GM18873 (cell line): ENCODE data around the gene STX8.

Experiments used
- ATAC-seq: cut with Tn5 transposase; IDR thresholded peaks from one replicate; pipeline ENCODE4 v1.9.1; 2021; ENCODE audit warnings: mild to moderate bottlenecking, moderate library complexity, moderate number of reproducible peaks; ENCODE audit not compliant: unreplicated experiment, low FRiP score

The STX8 gene

DNA sequence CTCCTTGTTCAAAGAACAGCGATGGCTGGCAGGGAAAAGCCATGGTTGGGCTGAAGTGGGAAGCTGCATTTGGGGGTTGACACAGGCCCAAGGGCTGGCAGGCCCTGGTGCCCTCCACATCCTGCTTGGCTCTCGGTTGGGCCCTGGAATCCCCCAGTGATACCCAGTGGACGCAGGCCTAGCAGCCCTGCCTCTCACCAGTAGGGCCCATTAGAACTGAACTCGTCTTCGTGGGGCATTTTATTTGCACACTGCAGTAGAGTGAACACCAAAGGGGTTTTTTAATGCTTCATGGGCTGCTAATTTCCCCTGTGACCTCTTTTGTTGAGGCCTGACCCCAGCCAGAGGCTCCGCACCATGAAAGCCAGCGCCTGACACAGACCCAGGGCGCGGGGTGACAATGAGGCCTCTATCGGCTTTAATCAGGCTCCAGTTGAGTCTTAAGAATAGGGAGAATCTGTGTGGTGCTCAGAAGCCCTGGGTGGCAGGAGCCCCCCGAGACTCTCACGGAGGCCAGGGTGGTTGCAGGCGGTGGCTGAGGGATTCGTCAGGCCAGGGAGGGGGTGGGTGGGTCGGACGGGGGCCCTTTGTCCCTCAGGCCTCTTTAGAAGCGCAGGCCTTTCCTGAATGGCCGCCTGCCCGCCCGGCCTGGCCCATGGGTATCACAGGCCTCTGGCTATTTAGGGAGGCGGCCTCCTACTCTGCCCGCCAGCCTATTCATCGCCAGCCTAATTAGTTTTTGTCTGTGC is 355.0 kb downstream of the STX8 start:
- ATAC-seq = no peak

DNA sequence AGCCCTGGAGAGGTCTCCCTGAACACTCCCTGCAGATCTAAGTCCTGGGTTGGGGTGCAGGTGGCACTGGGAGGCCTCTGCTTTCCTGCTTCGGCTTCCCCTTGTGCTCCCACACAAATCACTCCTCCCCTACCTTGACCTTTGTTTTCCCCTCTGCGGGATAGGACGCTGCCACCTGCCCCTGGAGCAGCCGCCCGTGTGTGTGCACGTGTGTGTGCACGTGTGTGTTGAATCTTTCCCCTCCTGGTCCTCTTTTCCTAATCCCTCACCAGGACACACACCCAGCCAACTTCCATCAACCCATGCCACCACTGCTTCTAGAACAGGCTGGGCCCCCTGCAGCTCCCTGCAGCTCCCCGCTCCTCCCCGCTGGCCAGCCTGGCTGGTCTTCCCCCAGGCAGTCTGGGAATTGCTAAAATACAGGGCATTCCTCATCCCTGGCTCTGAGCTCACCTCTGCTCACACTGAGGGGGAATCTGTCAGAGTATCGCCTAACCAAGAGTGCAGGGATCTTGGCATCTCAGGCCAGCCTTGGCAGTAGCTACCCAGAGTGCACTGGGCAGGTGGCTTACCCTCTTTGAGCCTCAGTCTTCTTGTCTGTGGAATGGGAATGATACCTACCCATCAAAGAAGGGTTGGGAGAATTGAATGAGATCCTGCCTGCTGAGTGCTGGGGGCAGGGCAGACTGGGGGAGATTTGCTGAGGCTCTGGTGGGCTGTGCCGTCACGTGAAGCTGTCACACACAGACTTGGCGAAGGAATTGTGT is 355.8 kb downstream of the STX8 start:
- no peak for ATAC-seq

GRCh38 chr17:9218911-9219310 is 356.7 kb downstream of the STX8 start:
- no peak for ATAC-seq

DNA sequence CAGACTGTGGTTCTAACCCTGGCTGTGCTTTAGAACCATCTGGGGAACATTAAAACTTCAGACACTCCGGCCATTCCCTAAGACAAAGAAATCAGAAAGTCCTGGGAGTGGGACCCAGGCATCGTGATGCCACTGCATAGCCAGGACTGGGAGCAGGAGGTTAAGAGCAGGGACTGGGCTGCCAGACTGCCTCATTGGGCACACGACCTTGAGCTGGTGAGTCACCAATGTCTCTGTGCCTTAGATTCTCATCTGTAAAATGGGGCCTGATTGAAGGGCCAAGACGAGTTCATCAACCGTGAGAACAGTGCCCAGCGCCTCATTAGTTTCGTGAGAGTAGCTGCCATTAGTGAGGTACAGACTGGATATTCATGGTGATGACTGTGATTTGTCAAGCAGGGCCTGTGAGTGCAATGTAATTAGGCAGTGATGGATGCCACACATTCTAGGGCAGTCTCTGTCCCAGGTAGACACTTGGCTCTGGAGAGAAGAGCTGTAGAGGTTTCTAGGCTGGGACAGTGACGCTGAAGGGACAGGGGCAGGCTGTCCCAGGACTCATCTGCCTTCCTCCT is 357.5 kb downstream of the STX8 start:
- ATAC-seq = no peak

DNA sequence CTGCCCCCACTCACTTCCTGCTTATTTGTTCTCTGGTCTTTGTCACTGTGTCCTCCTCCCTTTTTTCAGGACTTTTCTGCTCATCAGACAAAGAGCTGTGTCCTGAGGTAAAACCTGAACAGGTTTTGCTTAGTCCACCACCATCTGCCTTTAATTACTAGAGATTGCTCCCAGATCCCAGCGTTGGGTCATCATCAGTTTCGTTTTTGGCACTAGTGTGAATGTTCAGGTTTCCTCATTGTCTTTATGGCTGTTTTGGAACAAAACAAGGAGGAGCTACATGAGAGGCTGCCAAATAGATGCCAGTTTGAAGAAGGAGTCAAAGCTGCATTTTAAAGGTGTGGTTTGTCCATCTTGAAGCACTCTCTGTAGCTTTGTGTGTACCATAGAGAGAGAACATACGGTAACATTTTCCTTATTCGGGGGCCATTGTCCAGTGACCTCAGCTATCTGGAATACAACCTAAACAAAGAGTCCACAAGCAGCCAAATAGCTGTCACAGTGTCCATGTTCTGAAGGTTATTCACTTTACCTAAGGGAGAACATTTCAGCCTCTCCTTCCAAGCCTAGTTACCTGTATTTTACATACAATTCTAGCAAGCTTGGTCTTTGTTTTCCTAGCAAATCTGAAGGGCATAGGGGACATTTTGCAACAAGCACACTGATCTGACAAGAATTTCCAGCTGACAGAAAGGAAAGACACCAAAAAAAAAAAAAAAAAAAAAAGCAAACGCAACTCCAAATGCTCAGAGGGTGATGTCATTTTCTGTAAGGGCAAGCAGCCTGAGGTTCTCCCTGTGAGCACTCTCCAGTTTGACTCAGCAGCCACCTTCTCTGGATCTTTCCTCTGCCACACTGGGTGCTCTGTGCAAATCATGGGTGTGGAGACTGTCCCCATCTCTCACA is 358.2 kb downstream of the STX8 start:
- ATAC-seq = no peak

DNA sequence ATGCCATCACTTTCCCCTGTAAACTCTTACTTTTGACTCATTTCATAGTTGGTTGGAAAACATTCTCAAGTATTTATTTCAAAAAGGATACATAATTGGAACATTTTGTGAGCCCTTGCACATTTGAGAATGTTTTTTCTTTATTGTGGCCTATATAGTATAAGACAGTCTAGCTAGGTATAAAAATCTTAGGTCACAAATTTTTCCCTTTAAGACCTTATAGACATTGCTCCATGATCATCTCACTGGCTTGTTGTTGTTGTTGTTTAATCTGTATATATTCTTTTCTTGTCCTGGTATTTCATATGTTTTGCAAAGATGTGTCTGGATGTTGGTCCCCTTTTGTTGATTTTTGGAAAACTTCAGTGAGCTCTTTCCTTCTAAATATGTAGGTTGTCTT is 360.2 kb downstream of the STX8 start:
- no peak for ATAC-seq

DNA sequence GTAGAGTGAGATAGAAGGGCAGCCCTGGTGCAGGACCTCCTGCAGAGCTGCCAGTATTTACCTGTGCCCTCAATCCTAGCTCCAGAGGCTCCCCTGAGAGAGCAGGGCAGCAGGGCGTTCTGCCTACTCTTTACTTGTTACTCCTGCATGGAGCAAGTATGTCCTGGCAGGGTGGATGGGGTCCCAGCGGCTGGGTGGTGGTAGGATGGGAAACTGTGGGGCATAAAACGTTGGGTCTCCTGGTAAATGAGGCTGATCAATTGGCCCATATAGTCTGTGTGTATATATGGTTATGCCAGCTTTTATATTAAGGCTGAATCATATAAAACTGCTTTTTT is 362.3 kb downstream of the STX8 start:
- ATAC-seq = no peak

DNA sequence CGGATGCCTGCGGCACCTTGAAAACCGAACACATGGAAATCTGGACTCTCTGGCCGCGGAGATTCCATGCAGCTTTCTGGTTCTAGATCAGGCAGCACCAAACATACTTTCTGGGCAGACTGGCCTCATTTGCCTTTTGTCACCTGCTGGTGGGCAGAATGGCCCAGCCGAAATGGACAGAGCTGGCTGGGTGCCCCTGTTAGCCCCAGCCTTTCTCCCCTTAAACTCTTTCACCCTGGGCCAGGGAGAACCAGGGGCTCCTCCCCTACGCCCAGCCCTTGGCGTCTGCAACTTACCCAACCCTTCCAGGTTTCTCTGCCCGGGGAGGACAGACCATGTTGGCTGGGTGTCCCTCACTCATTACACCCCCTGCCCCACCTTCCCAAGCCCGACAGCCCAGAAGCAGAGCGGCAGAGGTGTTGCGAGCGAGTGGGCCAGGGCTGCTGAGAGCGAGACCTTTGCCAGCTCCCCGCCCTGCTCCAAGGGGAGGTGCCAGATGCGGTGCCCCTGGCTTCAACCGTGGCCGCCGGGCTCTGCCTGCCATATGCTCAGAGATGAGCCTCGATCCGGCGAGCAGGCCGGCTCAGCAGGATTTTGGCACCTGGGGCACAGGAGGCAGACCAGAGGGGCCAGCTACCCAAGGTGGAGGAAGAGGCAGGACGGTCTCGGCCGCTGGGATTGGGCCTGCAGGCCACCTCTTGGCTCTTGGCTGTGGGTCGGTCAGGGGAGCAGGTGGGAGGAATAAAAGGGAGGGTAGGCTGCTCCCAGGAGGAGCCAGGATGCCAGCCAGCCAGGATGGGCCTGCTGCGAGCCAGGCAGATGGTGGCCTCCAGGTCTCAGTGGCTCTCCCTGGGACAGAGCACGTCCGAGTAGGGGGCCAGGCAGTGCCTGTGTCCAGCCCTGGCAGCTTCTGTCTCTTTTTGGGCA is 363.0 kb downstream of the STX8 start:
- ATAC-seq = no peak

DNA sequence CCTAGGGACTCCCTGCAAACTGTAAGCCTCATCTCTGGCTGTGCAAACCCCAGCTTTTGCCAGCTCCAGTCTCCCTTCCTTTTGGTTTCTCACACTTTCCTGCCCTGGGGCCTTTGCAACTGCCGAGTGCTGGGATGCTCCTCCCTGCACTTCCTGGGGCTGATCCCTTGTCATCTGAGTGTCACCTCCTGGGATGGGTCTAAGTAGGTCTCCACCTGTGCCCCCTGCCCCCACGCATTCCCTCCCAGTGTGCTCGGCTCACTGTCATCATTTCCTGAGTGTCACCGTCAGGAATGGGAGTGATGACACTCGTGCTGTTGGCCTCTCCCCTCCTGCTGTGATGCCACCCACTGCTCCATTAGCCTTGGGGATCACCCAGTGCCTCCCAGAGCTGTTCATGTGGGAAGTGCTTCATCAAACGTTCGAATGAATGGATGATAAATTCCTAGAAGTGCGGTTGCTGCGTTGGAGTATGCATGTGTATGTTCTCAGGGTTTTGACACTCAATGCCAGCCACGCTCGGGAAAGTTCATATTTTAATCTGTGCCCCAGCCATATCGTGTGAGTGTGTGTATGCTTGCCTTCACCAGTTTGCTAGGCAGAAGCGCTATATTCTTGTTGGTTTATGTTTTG is 364.4 kb downstream of the STX8 start:
- no peak for ATAC-seq

GRCh38 chr17:9209781-9210370 is 365.7 kb downstream of the STX8 start:
- ATAC-seq = no peak

- no peak for ATAC-seq
Observed at GRCh38 chr17:9209347-9209746, 366.3 kb downstream of the STX8 start.

DNA sequence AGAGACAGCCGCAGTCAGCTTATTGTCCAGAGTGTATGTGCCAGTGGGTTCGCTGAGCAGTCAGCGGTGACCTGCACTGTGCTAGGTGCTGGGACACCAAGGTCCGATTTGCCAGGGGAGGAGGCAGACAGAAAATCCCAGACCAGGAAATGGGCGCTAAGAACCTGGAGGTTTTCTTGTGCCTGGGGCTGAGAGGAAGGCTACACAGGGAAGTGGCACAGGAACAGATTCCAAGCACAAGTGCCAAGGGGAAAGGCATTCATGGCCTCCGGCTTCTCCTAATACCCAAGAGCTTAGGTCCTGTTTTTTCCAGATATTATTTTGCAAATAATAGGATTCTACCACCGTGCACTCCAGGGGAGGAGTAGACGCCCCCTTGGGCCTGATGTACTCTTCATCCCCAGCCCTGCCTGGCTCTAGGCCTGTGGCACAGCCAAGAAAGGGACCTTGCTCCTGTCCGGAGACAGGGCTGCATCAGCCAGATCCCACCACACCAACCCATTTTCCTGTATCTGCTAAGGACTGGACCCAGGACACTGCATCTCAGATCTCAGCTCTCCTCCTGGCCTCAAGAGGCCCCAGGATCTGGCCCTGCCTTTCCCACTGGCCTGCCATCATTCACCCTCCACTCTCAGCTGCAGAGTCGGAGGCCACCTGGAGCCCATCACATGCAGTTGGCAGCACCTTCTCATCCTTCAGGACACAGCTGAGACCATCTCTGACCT is 367.1 kb downstream of the STX8 start:
- ATAC-seq = no peak

DNA sequence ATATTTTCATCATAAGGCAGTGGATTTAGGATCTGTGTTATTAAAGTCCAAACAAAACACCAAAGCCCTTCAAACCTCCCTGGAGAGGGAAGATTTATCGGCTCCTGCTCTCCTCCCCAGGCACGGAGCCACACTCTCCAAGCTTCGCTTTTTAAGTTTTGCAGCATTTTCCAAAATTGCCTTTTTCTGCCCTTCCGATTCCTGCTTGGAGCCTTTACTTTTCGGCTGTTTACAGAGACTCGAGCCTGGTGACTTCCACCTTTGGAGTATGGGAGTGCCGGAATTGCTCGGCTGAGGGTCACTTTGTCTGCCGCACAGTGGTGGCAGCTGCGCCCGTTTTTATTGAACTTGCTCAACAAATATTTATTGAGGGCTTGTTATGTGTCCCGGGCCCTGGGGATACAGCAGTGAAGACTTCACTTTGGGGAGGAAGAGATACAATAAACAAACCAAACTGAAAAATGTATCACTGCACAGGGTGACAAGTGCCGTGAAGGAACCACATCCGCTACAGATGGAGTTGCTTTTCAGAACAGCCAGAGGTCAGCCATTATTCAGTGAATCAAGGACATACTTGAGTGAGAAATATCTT is 368.8 kb downstream of the STX8 start:
- no peak for ATAC-seq

GRCh38 chr17:9206410-9206703 is 369.3 kb downstream of the STX8 start:
- no peak for ATAC-seq

DNA sequence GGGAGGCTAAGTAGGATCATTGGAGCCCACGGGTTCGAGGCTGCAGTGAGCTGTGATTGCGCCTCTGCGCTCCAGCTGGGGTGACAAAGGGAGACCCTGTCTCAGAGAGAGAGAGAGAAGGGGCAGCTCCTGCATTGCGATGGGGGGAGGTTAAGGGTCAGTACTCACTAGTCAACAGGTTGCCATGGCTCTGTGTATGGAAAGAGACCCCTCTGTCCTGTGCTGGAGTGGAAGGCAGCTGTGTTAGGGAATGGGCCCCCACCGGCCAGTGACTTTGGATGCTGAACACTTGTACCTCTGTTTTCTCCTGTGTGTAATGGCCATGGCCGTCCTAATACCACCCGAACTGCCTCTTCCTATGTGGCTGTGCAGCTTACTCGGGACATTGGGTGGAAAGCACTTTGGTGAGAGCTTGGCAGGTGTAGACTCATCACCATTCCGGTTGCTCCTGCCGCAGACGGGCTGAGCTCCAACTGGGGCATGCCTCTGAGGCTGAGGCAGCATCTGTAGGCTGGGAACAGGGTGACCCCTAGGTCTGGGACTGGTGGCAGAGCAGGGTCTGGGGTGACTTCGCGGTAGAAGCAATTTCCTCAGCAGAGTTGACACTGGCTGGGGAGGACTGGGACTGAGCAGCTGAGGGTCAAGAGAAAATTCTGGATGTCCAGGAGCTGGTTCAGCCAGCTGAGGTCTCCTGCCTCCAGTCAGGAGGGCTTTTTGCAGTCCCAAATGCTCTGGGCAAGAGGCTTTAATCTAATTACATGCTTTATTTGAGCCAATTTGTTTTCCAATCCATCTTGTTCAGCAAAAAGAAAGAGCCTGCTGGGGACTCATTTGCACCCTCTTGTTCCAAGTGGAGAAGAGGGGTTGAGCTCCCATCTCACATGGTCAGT is 369.9 kb downstream of the STX8 start:
- no peak for ATAC-seq

GRCh38 chr17:9204637-9205329 is 370.8 kb downstream of the STX8 start:
- no peak for ATAC-seq
